SK-N-MC (cell line): ENCODE data around the gene PDCD2.

Experiments
- EZH2 ChIP-seq: fragments of 200-600 bp; sonication (generic); IDR thresholded peaks from one replicate; pipeline ENCODE4 v1.6.1; 2017; ENCODE audit warnings: antibody characterized with exemption
- POLR2AphosphoS5 ChIP-seq: IDR thresholded peaks from 2 replicates; pipeline ENCODE4 v1.6.1; 2012; ENCODE audit warnings: mild to moderate bottlenecking, low read depth, low read length, borderline replicate concordance

DNA sequence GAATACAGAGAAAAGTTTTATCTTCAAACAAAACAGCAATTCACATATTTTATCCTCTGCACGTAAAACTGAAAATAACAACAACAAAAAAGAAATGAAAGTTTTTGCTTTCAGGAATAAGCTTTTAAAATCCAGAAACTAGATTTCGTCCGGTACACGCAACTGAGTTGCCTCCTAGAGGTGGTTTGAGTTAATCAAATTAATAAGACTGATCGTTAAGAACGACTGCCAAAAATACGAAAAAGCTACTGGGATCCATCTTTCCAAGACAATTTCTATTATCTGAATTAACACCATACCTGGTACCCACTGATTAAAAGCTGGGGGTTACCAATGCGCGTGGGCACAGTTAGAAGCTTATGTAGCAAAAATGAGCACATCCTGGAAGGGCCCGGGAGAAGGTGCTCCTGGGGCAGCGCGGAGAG, 669 bp downstream of the PDCD2 start:
- TF ChIP-seq POLR2AphosphoS5: no peak
- no peak for TF ChIP-seq EZH2
